ENCODE measurements around the gene ZNF341.

- TF ChIP-seq CTCF (IDR thresholded peaks at IDR 0.05; ENCODE audit: low read depth, low read length) (no peak), EZH2phosphoT487 (IDR thresholded peaks at IDR 0.05; ENCODE audit: low read depth) (no peak)
Measured at GRCh38 chr20:33781945-33782344, 50.1 kb downstream of the ZNF341 start.
